Left ventricle myocardium superior (tissue), 1 donor: ENCODE data around the gene KRTAP19-6. TPM values are rescaled to one million over a fixed set of nuclear protein-coding genes. Genes with fewer than 3 reads are reported as not detected.

ENCODE experiments used
- total RNA-seq: library from RNA; stranded (reverse); fragmentation: NEBNext Ultra II Directional; extraction: Animal tissue kit (Norgen Biotek cat#: 25700); gene quantifications from one replicate; pipeline ENCODE4 v1.2.1, GENCODE V29; 2021
- donor health status: DM: no; HTN: yes; CAD: no; lungs with severe emphysema.

Gene KRTAP19-6
- total RNA-seq, 1 donor from 2014 or later: not detected

Other genes with a start within 250 kb of the KRTAP19-6 start
- not detected for gene KRTAP26-1, start 221.5 kb downstream of the KRTAP19-6 start, total RNA-seq
- gene KRTAP27-1, start 204.2 kb downstream of the KRTAP19-6 start, total RNA-seq: not detected
- gene KRTAP23-1, start 193.3 kb downstream of the KRTAP19-6 start, total RNA-seq: not detected
- gene KRTAP13-2, start 169.6 kb downstream of the KRTAP19-6 start, total RNA-seq: not detected
- gene KRTAP13-1, start 145.8 kb downstream of the KRTAP19-6 start, total RNA-seq: not detected
- gene KRTAP13-3, start 115.9 kb downstream of the KRTAP19-6 start, total RNA-seq: not detected
- gene KRTAP13-4, start 111.6 kb downstream of the KRTAP19-6 start, total RNA-seq: not detected
- gene KRTAP15-1, start 101.6 kb downstream of the KRTAP19-6 start, total RNA-seq: not detected
- not detected for gene KRTAP19-1, start 61.5 kb downstream of the KRTAP19-6 start, total RNA-seq
- gene KRTAP19-2, start 54.4 kb downstream of the KRTAP19-6 start, total RNA-seq: not detected
- gene KRTAP19-3, start 49.9 kb downstream of the KRTAP19-6 start, total RNA-seq: not detected
- not detected for gene KRTAP19-4, start 44.7 kb downstream of the KRTAP19-6 start, total RNA-seq
- not detected for gene KRTAP19-5, start 39.7 kb downstream of the KRTAP19-6 start, total RNA-seq
- not detected for gene KRTAP19-7, start 19.4 kb upstream of the KRTAP19-6 start, total RNA-seq
- gene KRTAP22-2, start 48.5 kb upstream of the KRTAP19-6 start, total RNA-seq: not detected
- gene KRTAP6-3, start 50.6 kb upstream of the KRTAP19-6 start, total RNA-seq: not detected
- gene KRTAP6-2, start 57.0 kb upstream of the KRTAP19-6 start, total RNA-seq: not detected
- gene KRTAP22-1, start 59.2 kb upstream of the KRTAP19-6 start, total RNA-seq: not detected
- gene KRTAP6-1, start 72.1 kb upstream of the KRTAP19-6 start, total RNA-seq: not detected
- gene KRTAP20-1, start 74.6 kb upstream of the KRTAP19-6 start, total RNA-seq: not detected
- not detected for gene KRTAP20-4, start 78.8 kb upstream of the KRTAP19-6 start, total RNA-seq
- gene KRTAP20-2, start 93.3 kb upstream of the KRTAP19-6 start, total RNA-seq: not detected
- gene KRTAP20-3, start 101.0 kb upstream of the KRTAP19-6 start, total RNA-seq: not detected
- not detected for gene KRTAP21-3, start 176.9 kb upstream of the KRTAP19-6 start, total RNA-seq
- not detected for gene KRTAP21-2, start 205.4 kb upstream of the KRTAP19-6 start, total RNA-seq
- gene KRTAP21-1, start 213.6 kb upstream of the KRTAP19-6 start, total RNA-seq: not detected